ENCODE results near the gene UBE2D1. TPM values are rescaled to one million over a fixed set of nuclear protein-coding genes. Genes with fewer than 3 reads are reported as not detected.

UBE2D1 gene
- total RNA-seq (2016; rRNA removed; fragmentation: Illumina TruSeq; extraction: Trizol) (6.2 and 7.9 TPM in 2 replicates), polyA plus RNA-seq (2011; rRNA removed) (10.6 and 13.8 TPM in 2 replicates), polyA minus RNA-seq (2011; rRNA and poly(A)+ RNA removed; ENCODE audit: low replicate concordance) (2.9 and 3.6 TPM in 2 replicates), Bru-seq, nascent RNA (percentile 78 among the genes with signal in this experiment), BruChase-seq, experiment 1, labeled RNA remaining after a 6-hour chase (percentile 76 among the genes with signal in this experiment), BruChase-seq, experiment 2, labeled RNA remaining after a 2-hour chase (percentile 74 among the genes with signal in this experiment)
- total RNA-seq (2016; cell fraction: cytosol; rRNA removed; fragmentation: Illumina TruSeq; extraction: Trizol; ENCODE audit: low read depth): 1.6 and 2.3 TPM in 2 replicates
- 5.6 and 9.5 TPM in 2 replicates for total RNA-seq (2016; cell fraction: insoluble cytoplasmic fraction; rRNA removed; fragmentation: Illumina TruSeq; extraction: Trizol)
- total RNA-seq (2016; cell fraction: membrane; rRNA removed; fragmentation: Illumina TruSeq; extraction: Trizol): 3.3 and 4.3 TPM in 2 replicates
- total RNA-seq (2016; cell fraction: nucleus; rRNA removed; fragmentation: Illumina TruSeq; extraction: Trizol): 8.0 and 8.5 TPM in 2 replicates
- 4.9 and 7.8 TPM in 2 replicates for polyA plus RNA-seq (2011; cell fraction: cytosol; rRNA removed)
- 2.5 and 4.3 TPM in 2 replicates for polyA plus RNA-seq (2011; cell fraction: nucleus; rRNA removed)
- polyA plus RNA-seq (2012): 8.3 and 12.5 TPM in 2 replicates
- 2.8 and 3.8 TPM in 2 replicates for polyA plus RNA-seq (2016; cell fraction: cytosol; fragmentation: Illumina TruSeq; extraction: Trizol; ENCODE audit: low read depth)
- 28.9 and 31.5 TPM in 2 replicates for polyA plus RNA-seq (2016; cell fraction: insoluble cytoplasmic fraction; fragmentation: Illumina TruSeq; extraction: Trizol; ENCODE audit: low read depth)
- 7.1 and 10.2 TPM in 2 replicates for polyA plus RNA-seq (2016; cell fraction: membrane; fragmentation: Illumina TruSeq; extraction: Trizol; ENCODE audit: low read depth)
- polyA plus RNA-seq (2016; cell fraction: nucleus; fragmentation: Illumina TruSeq; extraction: Trizol; ENCODE audit: insufficient read depth, low read depth): 19.2 and 19.5 TPM in 2 replicates
- polyA minus RNA-seq (2011; cell fraction: cytosol; rRNA and poly(A)+ RNA removed): 4.3 TPM in 2 replicates
- 20.0 and 22.9 TPM in 2 replicates for polyA minus RNA-seq (2011; cell fraction: nucleus; rRNA and poly(A)+ RNA removed)
- long read RNA-seq, experiment 1, transcript UBE2D1-201 (7 exons, 2,659 nt): major isoform, 20 of 29 reads
- long read RNA-seq, experiment 1, partial matches to known transcripts: 4 of 29 reads
- long read RNA-seq, experiment 1, other reads (novel, unspliced or antisense): 2 of 29 reads
- long read RNA-seq, experiment 2, transcript UBE2D1-203 (1 exons, 1,388 nt): major isoform, 10 of 19 reads
- long read RNA-seq, experiment 2, partial matches to known transcripts: 2 of 19 reads
- long read RNA-seq, experiment 2, other reads (novel, unspliced or antisense): 4 of 19 reads

- Histone ChIP-seq H3K27me3 (ENCODE audit: control insufficient read depth in 1 of 2, insufficient read depth in 2 of 2, low read length in 2 of 2) (peaks cover 0 to 3% of the 10 kb centered on the region in 2 experiments; a peak in 1 of 5 replicates), H2AFZ (ENCODE audit: low read length) (peak within 1 kb of the TSS; percentile 48), H3K79me2 (ENCODE audit: insufficient read depth, low read length) (peaks cover 26% of the 10 kb centered on the region), H3K27ac (ENCODE audit: extremely low read length, insufficient read depth, low read length) (peak within 1 kb of the TSS; percentile 41), H3K4me3 (replicated peaks in 1 of 3; ENCODE audit: insufficient read depth in 1 of 3, low read depth in 2 of 3, low read length in 3 of 3) (peak within 1 kb of the TSS; percentile 81 to 99 (median 90)), H3K36me3 (replicated peaks in 1 of 2; ENCODE audit: control insufficient read depth in 1 of 2, insufficient read depth in 2 of 2, low read length in 2 of 2) (no peaks in the 10 kb centered on the region), H3K4me1 (ENCODE audit: insufficient read depth, low read length) (peaks cover 18% of the 10 kb centered on the region), H3K4me2 (ENCODE audit: low read depth, low read length) (peak within 1 kb of the TSS; percentile 70), H3K9ac (ENCODE audit: insufficient read depth, low read depth, low read length) (peak within 1 kb of the TSS; percentile 75), H3K9me3 (ENCODE audit: low read length) (no peaks in the 10 kb centered on the region), H4K20me1 (ENCODE audit: insufficient read depth, low read length) (no peaks in the 10 kb centered on the region)
- in situ Hi-C loops (cut with HindIII; ENCODE audit: extremely low pct_ligation_motif_present, low pct_unique_long_range_greater_than_20kb) (no loop called here), intact Hi-C loops (cut with micrococcal nuclease; ENCODE audit: unreplicated experiment) (loop anchor here (1.0 to 2.0 kb wide), 3 partner anchors 36 to 66 kb away; partner anchors contain the start of genes CISD1 and TFAM)
- CTCF ChIA-PET (ENCODE audit: low intra/inter-chr PET ratio, low total read pairs): no interaction called here
- DNase-seq (ENCODE audit: low spot score) (peak; percentile 63), ATAC-seq (peak; percentile 97), FAIRE-seq (no peak)
- POLR2A ChIA-PET: interaction anchor here (0.6 to 2.3 kb wide), 13 partner anchors 10 to 186 kb away, joined by 3 to 16 read pairs (median 4); partner anchors contain the start of genes CISD1 and TFAM
- WGBS (ENCODE audit: low lambda C conversion rate): no CpG with 5 or more reads among the region's 49 CpGs
- no TSS peak for BruUV-seq (replicated peaks)
- peak; percentile 93 for TF ChIP-seq RBFOX2 (IDR thresholded peaks at IDR 0.05; ENCODE audit: low read depth, low read length)
- no peak for TF ChIP-seq RFX3 (CRISPR knock-in tag; IDR thresholded peaks at IDR 0.05)
- peak; percentile 70; the same call in 1 of the 2 replicates for TF ChIP-seq ZNF598 (CRISPR knock-in tag; IDR thresholded peaks at IDR 0.05; ENCODE audit: borderline replicate concordance)
- peak; percentile 83 for TF ChIP-seq HCFC1 (IDR thresholded peaks at IDR 0.05; ENCODE audit: low read depth, low read length)
- no peak for TF ChIP-seq TCF12 (IDR thresholded peaks at IDR 0.05)
- TF ChIP-seq TCF12 (CRISPR knock-in tag; IDR thresholded peaks at IDR 0.05): peak; percentile 81
- TF ChIP-seq ZNF468 (CRISPR knock-in tag; IDR thresholded peaks at IDR 0.05): no peak
- no peak for TF ChIP-seq ZNF710 (CRISPR knock-in tag; IDR thresholded peaks at IDR 0.05; ENCODE audit: borderline replicate concordance)
- TF ChIP-seq ZNF841 (CRISPR knock-in tag; IDR thresholded peaks at IDR 0.05; ENCODE audit: borderline replicate concordance): no peak
- no peak for TF ChIP-seq CHCHD3 (CRISPR knock-in tag; IDR thresholded peaks at IDR 0.05)
- peak; percentile 46 for TF ChIP-seq YY1 (IDR thresholded peaks at IDR 0.05; ENCODE audit: insufficient read depth, insufficient replicate concordance, low read depth, low read length)
- TF ChIP-seq ZBTB1 (CRISPR knock-in tag; IDR thresholded peaks at IDR 0.05; ENCODE audit: borderline replicate concordance): no peak
- TF ChIP-seq, protein P1, sequence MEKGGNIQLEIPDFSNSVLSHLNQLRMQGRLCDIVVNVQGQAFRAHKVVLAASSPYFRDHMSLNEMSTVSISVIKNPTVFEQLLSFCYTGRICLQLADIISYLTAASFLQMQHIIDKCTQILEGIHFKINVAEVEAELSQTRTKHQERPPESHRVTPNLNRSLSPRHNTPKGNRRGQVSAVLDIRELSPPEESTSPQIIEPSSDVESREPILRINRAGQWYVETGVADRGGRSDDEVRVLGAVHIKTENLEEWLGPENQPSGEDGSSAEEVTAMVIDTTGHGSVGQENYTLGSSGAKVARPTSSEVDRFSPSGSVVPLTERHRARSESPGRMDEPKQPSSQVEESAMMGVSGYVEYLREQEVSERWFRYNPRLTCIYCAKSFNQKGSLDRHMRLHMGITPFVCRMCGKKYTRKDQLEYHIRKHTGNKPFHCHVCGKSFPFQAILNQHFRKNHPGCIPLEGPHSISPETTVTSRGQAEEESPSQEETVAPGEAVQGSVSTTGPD (CRISPR knock-in tag; IDR thresholded peaks at IDR 0.05): no peak
- TF ChIP-seq GABPA (IDR thresholded peaks at IDR 0.05; ENCODE audit: low read depth, low read length): peak; percentile 33; the same call in 1 of the 2 replicates
- peak; percentile 85 for TF ChIP-seq GABPA (CRISPR knock-in tag; IDR thresholded peaks at IDR 0.05; ENCODE audit: low read depth)
- no peak for TF ChIP-seq ZNF746 (CRISPR knock-in tag; IDR thresholded peaks at IDR 0.05)
These were observed at the start of gene UBE2D1 for GRCh38 chr10:58334817-58335305. Gene UBE2D1, plus strand, starts transcription at chr10:58335006. Its CDS starts 196 bp downstream, at chr10:58335202.

Measured in HepG2 (cell line).